ENCODE data around the gene SPARC. TPM values are rescaled to one million over a fixed set of nuclear protein-coding genes. Genes with fewer than 3 reads are reported as not detected.

Gene SPARC
- polyA plus RNA-seq, 1 of the 3 experiments (the other 2 are of a cell fraction): 1,115 TPM

DNA sequence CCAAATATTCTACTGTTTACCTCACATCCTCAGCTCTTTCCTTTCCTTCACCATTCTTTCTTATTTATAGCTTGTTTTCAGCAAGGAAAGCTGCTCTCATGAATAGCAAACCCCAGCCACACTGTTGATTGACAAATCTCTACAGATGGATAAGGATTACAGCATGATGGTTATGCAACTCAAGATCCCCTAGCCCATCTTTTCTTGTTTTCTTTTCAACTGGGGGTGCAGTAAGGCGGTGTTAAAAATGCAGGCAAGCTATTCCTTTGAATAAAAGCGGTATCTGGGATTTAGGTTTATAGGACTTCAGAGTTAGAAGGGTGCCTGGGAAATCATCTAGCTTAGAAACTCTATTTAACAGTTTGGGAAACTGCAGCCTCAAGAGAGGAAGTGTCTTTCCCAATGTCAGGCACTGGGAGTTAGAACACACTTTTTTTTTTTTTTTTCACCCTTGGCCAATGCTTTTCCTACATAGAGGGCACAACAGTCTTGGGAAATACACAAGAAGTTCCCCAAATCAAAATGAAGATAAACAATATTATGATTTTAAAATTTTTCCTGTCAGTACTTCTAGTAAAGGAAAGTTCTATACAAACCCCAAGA lies 2.6 kb downstream of the SPARC start:
- H3K4me1 ChIP-seq (ENCODE audit: control insufficient read depth in 1 of 2, insufficient read depth in 2 of 2, low read depth in 1 of 2, low read length in 1 of 2): peaks cover 40 to 44% of the 10 kb centered on the region in 2 experiments

More for the DNA sequence above, 2.6 kb downstream of the SPARC start:
- Histone ChIP-seq H3K79me2 (ENCODE audit: insufficient read depth) (peaks cover 88% of the 10 kb centered on the region), H3K27me3 (ENCODE audit: insufficient read depth) (no peaks in the 10 kb centered on the region), H3K36me3 (replicated peaks in 1 of 2; ENCODE audit: control insufficient read depth in 1 of 2, insufficient read depth in 2 of 2, low read length in 1 of 2) (peaks cover 33 to 51% of the 10 kb centered on the region in 2 experiments), H3F3A (replicated peaks; ENCODE audit: insufficient read depth) (peaks cover 51% of the 10 kb centered on the region), H3K27ac (ENCODE audit: low read depth in 2 of 2, low read length in 1 of 2) (peak overlapping the region; percentile 73 to 97; a peak in 3 of 4 replicates), H3K9ac (peak overlapping the region; percentile 91), H3K9me2 (no peaks in the 10 kb centered on the region), H3K9me3 (no peaks in the 10 kb centered on the region), H2AFZ (ENCODE audit: low read depth) (no peak overlapping the region), H3K4me3 (ENCODE audit: low read depth in 2 of 2, low read length in 1 of 2) (peak overlapping the region; percentile 68 to 83; a peak in 3 of 4 replicates), H3K4me2 (peak overlapping the region; percentile 80), H4K20me1 (ENCODE audit: insufficient read depth) (peaks cover 57% of the 10 kb centered on the region)
- CTCF ChIA-PET: interaction anchor here (0.8 to 2.5 kb wide), 9 partner anchors 10 to 57 kb away, joined by 3 to 18 read pairs (median 5); no protein-coding TSS in a partner anchor
- TF ChIP-seq TAF1 (IDR thresholded peaks at IDR 0.05; ENCODE audit: borderline replicate concordance, low read depth, low read length): no peak
- no peak for TF ChIP-seq MXI1 (IDR thresholded peaks at IDR 0.05; ENCODE audit: low read depth, low read length)
- TF ChIP-seq EP300 (IDR thresholded peaks at IDR 0.05; ENCODE audit: borderline replicate concordance in 1 of 2, low read depth in 1 of 2, low read length in 1 of 2): no peak
- no peak for TF ChIP-seq RCOR1 (IDR thresholded peaks at IDR 0.05; ENCODE audit: low read length)
- no peak for TF ChIP-seq TCF12 (IDR thresholded peaks at IDR 0.05)
- no peak for TF ChIP-seq FOSL2 (IDR thresholded peaks at IDR 0.05; ENCODE audit: borderline replicate concordance, low read depth)
- no peak for TF ChIP-seq ELF1 (IDR thresholded peaks at IDR 0.05)
- no peak for TF ChIP-seq RXRA (IDR thresholded peaks at IDR 0.05; ENCODE audit: borderline replicate concordance, low read depth)
- TF ChIP-seq RAD21 (IDR thresholded peaks at IDR 0.05; ENCODE audit: low read length): no peak
- TF ChIP-seq EZH2phosphoT487 (IDR thresholded peaks at IDR 0.05; ENCODE audit: borderline replicate concordance, low read depth): no peak
- TF ChIP-seq RFX5 (IDR thresholded peaks at IDR 0.05; ENCODE audit: low read length): no peak
- TF ChIP-seq, protein P1, sequence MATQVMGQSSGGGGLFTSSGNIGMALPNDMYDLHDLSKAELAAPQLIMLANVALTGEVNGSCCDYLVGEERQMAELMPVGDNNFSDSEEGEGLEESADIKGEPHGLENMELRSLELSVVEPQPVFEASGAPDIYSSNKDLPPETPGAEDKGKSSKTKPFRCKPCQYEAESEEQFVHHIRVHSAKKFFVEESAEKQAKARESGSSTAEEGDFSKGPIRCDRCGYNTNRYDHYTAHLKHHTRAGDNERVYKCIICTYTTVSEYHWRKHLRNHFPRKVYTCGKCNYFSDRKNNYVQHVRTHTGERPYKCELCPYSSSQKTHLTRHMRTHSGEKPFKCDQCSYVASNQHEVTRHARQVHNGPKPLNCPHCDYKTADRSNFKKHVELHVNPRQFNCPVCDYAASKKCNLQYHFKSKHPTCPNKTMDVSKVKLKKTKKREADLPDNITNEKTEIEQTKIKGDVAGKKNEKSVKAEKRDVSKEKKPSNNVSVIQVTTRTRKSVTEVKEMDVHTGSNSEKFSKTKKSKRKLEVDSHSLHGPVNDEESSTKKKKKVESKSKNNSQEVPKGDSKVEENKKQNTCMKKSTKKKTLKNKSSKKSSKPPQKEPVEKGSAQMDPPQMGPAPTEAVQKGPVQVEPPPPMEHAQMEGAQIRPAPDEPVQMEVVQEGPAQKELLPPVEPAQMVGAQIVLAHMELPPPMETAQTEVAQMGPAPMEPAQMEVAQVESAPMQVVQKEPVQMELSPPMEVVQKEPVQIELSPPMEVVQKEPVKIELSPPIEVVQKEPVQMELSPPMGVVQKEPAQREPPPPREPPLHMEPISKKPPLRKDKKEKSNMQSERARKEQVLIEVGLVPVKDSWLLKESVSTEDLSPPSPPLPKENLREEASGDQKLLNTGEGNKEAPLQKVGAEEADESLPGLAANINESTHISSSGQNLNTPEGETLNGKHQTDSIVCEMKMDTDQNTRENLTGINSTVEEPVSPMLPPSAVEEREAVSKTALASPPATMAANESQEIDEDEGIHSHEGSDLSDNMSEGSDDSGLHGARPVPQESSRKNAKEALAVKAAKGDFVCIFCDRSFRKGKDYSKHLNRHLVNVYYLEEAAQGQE (IDR thresholded peaks at IDR 0.05; ENCODE audit: low read depth, low read length): no peak
- TF ChIP-seq, protein P2, sequence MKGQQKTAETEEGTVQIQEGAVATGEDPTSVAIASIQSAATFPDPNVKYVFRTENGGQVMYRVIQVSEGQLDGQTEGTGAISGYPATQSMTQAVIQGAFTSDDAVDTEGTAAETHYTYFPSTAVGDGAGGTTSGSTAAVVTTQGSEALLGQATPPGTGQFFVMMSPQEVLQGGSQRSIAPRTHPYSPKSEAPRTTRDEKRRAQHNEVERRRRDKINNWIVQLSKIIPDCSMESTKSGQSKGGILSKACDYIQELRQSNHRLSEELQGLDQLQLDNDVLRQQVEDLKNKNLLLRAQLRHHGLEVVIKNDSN (IDR thresholded peaks at IDR 0.05; ENCODE audit: borderline replicate concordance, low read depth): no peak
- TF ChIP-seq GATA2 (CRISPR knock-in tag; IDR thresholded peaks at IDR 0.05): no peak
- no peak for TF ChIP-seq SMC3 (IDR thresholded peaks at IDR 0.05; ENCODE audit: low read depth, low read length)
- TF ChIP-seq SIN3A (IDR thresholded peaks at IDR 0.05; ENCODE audit: borderline replicate concordance, low read depth, low read length): no peak
- no peak for TF ChIP-seq JUND (IDR thresholded peaks at IDR 0.05)
- no peak for TF ChIP-seq TEAD4 (IDR thresholded peaks at IDR 0.05; ENCODE audit: borderline replicate concordance, insufficient read depth)
- 92% methylated on average over 2 of the region's 2 CpGs for WGBS (ENCODE audit: low lambda C conversion rate)
- POLR2A ChIA-PET: no interaction called here
- no peak for DNase-seq
